B cell (primary cell): Measurements from ENCODE around the gene TOMM40. TPM values are rescaled to one million over a fixed set of nuclear protein-coding genes. Genes with fewer than 3 reads are reported as not detected.

Experiments used
- ATAC-seq: fragments of 200-7000 bp; cut with Tn5 transposase; one replicate; pipeline ENCODE4 v1.10.0; 2021; ENCODE audit warnings: low read depth, mild to moderate bottlenecking, moderate number of reproducible peaks, moderate library complexity
- CTCF ChIA-PET: fragments of 350-600 bp; sonication (Branson Sonifier 250); formaldehyde crosslinking; loops from one replicate; lab custom pipeline; 2021; ENCODE audit warnings: antibody characterized with exemption, inconsistent platforms; lab: Charles Lee
- POLR2A ChIA-PET: fragments of 350-600 bp; sonication (Branson Sonifier 250); formaldehyde crosslinking; loops from one replicate; lab custom pipeline; 2021; ENCODE audit warnings: antibody characterized with exemption; lab: Charles Lee
- DNase-seq: peaks from one replicate; pipeline ENCODE4 v3.0.0; 2013
- H2AFZ ChIP-seq: 2 replicates; pipeline ENCODE4 v1.6.1; 2012; ENCODE audit warnings: mild to moderate bottlenecking, low read depth, low read length; ENCODE audit not compliant: insufficient read depth, poor library complexity, severe bottlenecking
- H3K27ac ChIP-seq, 2 donors: 1 replicate in 1 of 2; 2 replicates in 1 of 2; pipeline ENCODE4 v1.5.1; 2012 to 2013; ENCODE audit warnings: low read length in 2 of 2, mild to moderate bottlenecking in 2 of 2, moderate library complexity in 1 of 2
- H3K27me3 ChIP-seq, 4 experiments: fragments of 200-600 bp in 1 of 4; sonication (generic) in 1 of 4; replicated peaks in 1 of 4; 1 replicate in 2 of 4; 2 replicates in 2 of 4; pipeline versions ENCODE4 v1.6.1 to v1.7.0; 2013 to 2016; ENCODE audit warnings: low read length in 3 of 4, mild to moderate bottlenecking in 2 of 4, mixed read lengths in 1 of 4, moderate library complexity in 1 of 4; ENCODE audit not compliant: insufficient read depth in 4 of 4, control insufficient read depth in 3 of 4; ENCODE audit errors: control extremely low read depth in 1 of 4
- H3K36me3 ChIP-seq, 2 experiments: replicated peaks in 1 of 2; 1 replicate in 1 of 2; 2 replicates in 1 of 2; pipeline versions ENCODE4 v1.6.1 to v1.7.1; 2013; ENCODE audit warnings: low read length in 1 of 2; ENCODE audit not compliant: insufficient read depth in 2 of 2, control insufficient read depth in 1 of 2; ENCODE audit errors: control extremely low read depth in 1 of 2, extremely low read depth in 1 of 2
- H3K4me1 ChIP-seq, 2 donors: fragments of 200-600 bp in 1 of 2; sonication (generic) in 1 of 2; 1 replicate in 1 of 2; 2 replicates in 1 of 2; pipeline versions ENCODE4 v1.5.1 to v1.6.1; 2013 to 2017; ENCODE audit warnings: low read length in 2 of 2; ENCODE audit not compliant: control insufficient read depth in 2 of 2, insufficient read depth in 2 of 2
- H3K4me2 ChIP-seq: replicated peaks from 2 replicates; pipeline ENCODE3; 2012; ENCODE audit warnings: mild to moderate bottlenecking, low read depth, low read length; ENCODE audit not compliant: poor library complexity, severe bottlenecking
- H3K4me3 ChIP-seq, 5 experiments: fragments of 200-600 bp in 1 of 5; sonication (generic) in 1 of 5; 1 replicate in 3 of 5; 2 replicates in 2 of 5; pipeline versions ENCODE4 v1.5.1 to v1.7.0; 2011 to 2016; ENCODE audit warnings: low read length in 4 of 5, mild to moderate bottlenecking in 4 of 5, low read depth in 2 of 5, control low read depth in 1 of 5, moderate library complexity in 1 of 5; ENCODE audit not compliant: insufficient read depth in 1 of 5; ENCODE audit errors: control extremely low read depth in 1 of 5, extremely low read depth in 1 of 5
- H3K79me2 ChIP-seq: fragments of 200-600 bp; sonication (generic); one replicate; pipeline ENCODE4 v1.6.0; 2016; ENCODE audit warnings: low read length; ENCODE audit not compliant: control insufficient read depth, insufficient read depth
- H3K9ac ChIP-seq: fragments of 200-600 bp; sonication (generic); 2 replicates; pipeline ENCODE4 v1.6.1; 2017; ENCODE audit warnings: mild to moderate bottlenecking, low read length, moderate library complexity
- H3K9me3 ChIP-seq, 3 donors: one replicate each; pipeline versions ENCODE4 v1.6.1 to v1.7.1; 2013; ENCODE audit warnings: low read length in 2 of 3; ENCODE audit not compliant: control insufficient read depth in 2 of 3, insufficient read depth in 1 of 3; ENCODE audit errors: control extremely low read depth in 1 of 3
- H4K20me1 ChIP-seq: 2 replicates; pipeline ENCODE4 v1.6.0; 2012; ENCODE audit warnings: mild to moderate bottlenecking, low read length; ENCODE audit not compliant: insufficient read depth, control insufficient read depth, poor library complexity, severe bottlenecking
- H3K27ac Mint-ChIP-seq: one replicate; pipeline ENCODE4 v1.8.0; 2021; ENCODE audit warnings: mixed read lengths
- H3K27me3 Mint-ChIP-seq: one replicate; pipeline ENCODE4 v1.8.0; 2021; ENCODE audit warnings: mixed read lengths
- H3K4me1 Mint-ChIP-seq: one replicate; pipeline ENCODE4 v1.8.0; 2021; ENCODE audit warnings: mixed read lengths
- H3K4me3 Mint-ChIP-seq: one replicate; pipeline ENCODE4 v1.8.0; 2021; ENCODE audit warnings: mixed read lengths
- H3K9me3 Mint-ChIP-seq: one replicate; pipeline ENCODE4 v1.8.0; 2022; ENCODE audit warnings: mixed read lengths; ENCODE audit not compliant: insufficient read depth
- CTCF ChIP-seq: fragments of 200-600 bp; IDR thresholded peaks from one replicate; pipeline ENCODE4 v1.8.0; 2022; ENCODE audit warnings: antibody characterized with exemption, mild to moderate bottlenecking
- EZH2 ChIP-seq: IDR thresholded peaks from 2 replicates; pipeline ENCODE4 v1.6.1; 2012; ENCODE audit warnings: borderline replicate concordance, low read depth, mild to moderate bottlenecking, moderate library complexity, low read length; ENCODE audit not compliant: insufficient read depth, poor library complexity, severe bottlenecking
- WGBS: methylation state at CpG from one replicate; pipeline ENCODE4 v1.1.5; 2013; ENCODE audit warnings: missing lambda C conversion rate; ENCODE audit not compliant: insufficient coverage; 5-methylcytosine and 5-hydroxymethylcytosine counted together
- intact Hi-C: fragments of 100-400 bp; cut with micrococcal nuclease; formaldehyde crosslinking; loops from one replicate; pipeline ENCODE4 v1.10.0; 2022
- polyA plus RNA-seq: library from polyadenylated mRNA; depleted of rRNA; stranded (reverse); fragments of >200 nt; gene quantifications from 2 replicates; pipeline ENCODE4 v1.2.3, GENCODE V29; 2012
- total RNA-seq, 2 donors: library from RNA; stranded (reverse); fragments of 120-200 nt in 1 of 2; gene quantifications; 1 replicate in 1 of 2; 2 replicates in 1 of 2; pipeline versions ENCODE4 v1.2.3 to v1.2.4, GENCODE V29; 2013 to 2022

TOMM40 gene
- total and polyA plus RNA-seq, 2 donors (not counting 1 experiment from before 2014, with no cell fraction given) = 30.9 to 31.1 TPM

DNA sequence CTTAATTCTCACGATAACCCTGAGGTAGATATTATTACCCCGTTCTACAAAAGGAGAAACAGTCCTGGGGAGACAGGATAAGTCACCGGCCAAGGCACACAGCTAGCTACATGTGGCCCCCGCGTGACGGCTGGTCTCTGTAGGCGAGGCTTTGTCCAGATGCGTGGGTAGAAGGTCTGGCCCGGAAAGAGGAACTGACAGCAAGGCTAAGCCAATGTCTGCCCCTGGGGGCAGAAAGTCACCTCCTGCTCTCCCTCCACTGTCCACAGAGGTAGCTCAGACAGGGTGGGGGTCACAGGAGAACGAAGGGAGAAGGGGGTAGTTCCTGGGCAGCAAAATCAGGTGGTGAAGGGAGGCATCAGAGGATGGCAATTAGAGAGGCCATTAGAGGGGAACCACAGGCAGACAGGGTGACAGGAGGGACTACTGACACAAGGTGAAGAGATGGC lies 52.8 kb downstream of the TOMM40 start:
- 9% methylated on average over 8 of the region's 10 CpGs for WGBS
- H3K9ac ChIP-seq = peak overlapping the region; percentile 3
- peak; percentile 64 for DNase-seq

More for the DNA sequence above, 52.8 kb downstream of the TOMM40 start:
- Histone ChIP-seq H3K9me3 (no peaks in the 10 kb centered on the region), H3K27ac (no peak overlapping the region), H2AFZ (peak overlapping the region; percentile 22), H3K4me2 (peak overlapping the region; percentile 33), H3K79me2 (no peaks in the 10 kb centered on the region), H3K4me1 (peaks cover 4 to 11% of the 10 kb centered on the region in 2 donors), H3K27me3 (no peaks in the 10 kb centered on the region), H3K4me3 (peak overlapping the region in 1 of 5 experiments; percentile 9), H4K20me1 (no peaks in the 10 kb centered on the region), H3K36me3 (no peaks in the 10 kb centered on the region)
- intact Hi-C loops = no loop called here
- Mint-ChIP-seq H3K9me3 (no peaks in the 10 kb centered on the region), H3K4me1 (peaks cover 12% of the 10 kb centered on the region), H3K27ac (peak overlapping the region; percentile 86), H3K27me3 (no peaks in the 10 kb centered on the region), H3K4me3 (peak overlapping the region; percentile 71)
- peak; percentile 95 for ATAC-seq
- CTCF ChIA-PET = interaction anchor here (0.7 to 1.2 kb wide), 2 partner anchors 40 to 275 kb away, joined by 4 to 5 read pairs; no protein-coding TSS in a partner anchor
- POLR2A ChIA-PET = no interaction called here
- TF ChIP-seq CTCF = no peak
- no peak for TF ChIP-seq EZH2
